ENCODE data around the gene DGCR8. TPM values are rescaled to one million over a fixed set of nuclear protein-coding genes. Genes with fewer than 3 reads are reported as not detected.

Gene DGCR8
- total RNA-seq, 1 experiment from 2014 or later = 53.1 TPM

- ChIA-PET CTCF (no interaction called here), POLR2A (no interaction called here)
- H3K4me3 Mint-ChIP-seq (ENCODE audit: unreplicated experiment) = no peak overlapping the region
- H3K9me3 ChIP-seq = no peaks in the 10 kb centered on the region
- no peaks in the 10 kb centered on the region for H3K36me3 ChIP-seq (ENCODE audit: control insufficient read depth, insufficient read depth, low read length)
- intact Hi-C loops (cut with micrococcal nuclease; ENCODE audit: unreplicated experiment) = no loop called here
- H3K4me1 Mint-ChIP-seq (ENCODE audit: low read depth, unreplicated experiment) = no peaks in the 10 kb centered on the region
- no peak overlapping the region for H3K4me3 ChIP-seq (ENCODE audit: low read depth, low read length)
- no peak for DNase-seq
- H3K9me3 Mint-ChIP-seq (ENCODE audit: unreplicated experiment) = no peaks in the 10 kb centered on the region
- H3K27me3 Mint-ChIP-seq (ENCODE audit: insufficient read depth, unreplicated experiment) = no peaks in the 10 kb centered on the region
- no peak overlapping the region for H3K27ac Mint-ChIP-seq (ENCODE audit: unreplicated experiment)
- H3K36me3 Mint-ChIP-seq (ENCODE audit: insufficient read depth, unreplicated experiment) = peaks cover 6% of the 10 kb centered on the region
- H3K4me1 ChIP-seq = no peaks in the 10 kb centered on the region
- no peaks in the 10 kb centered on the region for H3K27me3 ChIP-seq (replicated peaks; ENCODE audit: control insufficient read depth, insufficient read depth, low read length)
- no peak for TF ChIP-seq CTCF (IDR thresholded peaks at IDR 0.05; ENCODE audit: insufficient read depth in 1 of 2, low read depth in 1 of 2, low read length in 1 of 2, severe bottlenecking in 1 of 2, unreplicated experiment in 1 of 2)
- no TSS peak for BruUV-seq (replicated peaks)
Observed at GRCh38 chr22:20033045-20033706, 46.9 kb upstream of the DGCR8 start.

- CTCF ChIA-PET = no interaction called here
- Histone ChIP-seq H3K4me1 (no peaks in the 10 kb centered on the region), H3K4me3 (ENCODE audit: low read depth, low read length) (no peak overlapping the region), H3K9me3 (no peaks in the 10 kb centered on the region), H3K36me3 (ENCODE audit: control insufficient read depth, insufficient read depth, low read length) (no peaks in the 10 kb centered on the region), H3K27me3 (replicated peaks; ENCODE audit: control insufficient read depth, insufficient read depth, low read length) (no peaks in the 10 kb centered on the region)
- no peak for DNase-seq
- POLR2A ChIA-PET = no interaction called here
- Mint-ChIP-seq H3K27ac (ENCODE audit: unreplicated experiment) (no peak overlapping the region), H3K4me3 (ENCODE audit: unreplicated experiment) (no peak overlapping the region), H3K9me3 (ENCODE audit: unreplicated experiment) (no peaks in the 10 kb centered on the region), H3K27me3 (ENCODE audit: insufficient read depth, unreplicated experiment) (no peaks in the 10 kb centered on the region), H3K36me3 (ENCODE audit: insufficient read depth, unreplicated experiment) (peaks cover 6% of the 10 kb centered on the region), H3K4me1 (ENCODE audit: low read depth, unreplicated experiment) (no peaks in the 10 kb centered on the region)
- no TSS peak for BruUV-seq (replicated peaks)
- no peak for TF ChIP-seq CTCF (IDR thresholded peaks at IDR 0.05; ENCODE audit: insufficient read depth in 1 of 2, low read depth in 1 of 2, low read length in 1 of 2, severe bottlenecking in 1 of 2, unreplicated experiment in 1 of 2)
- intact Hi-C loops (cut with micrococcal nuclease; ENCODE audit: unreplicated experiment) = no loop called here
Observed at GRCh38 chr22:20034143-20034542, 45.9 kb upstream of the DGCR8 start.

- ChIA-PET CTCF (no interaction called here), POLR2A (no interaction called here)
- Mint-ChIP-seq H3K36me3 (ENCODE audit: insufficient read depth, unreplicated experiment) (no peaks in the 10 kb centered on the region), H3K4me1 (ENCODE audit: low read depth, unreplicated experiment) (no peaks in the 10 kb centered on the region), H3K27ac (ENCODE audit: unreplicated experiment) (no peak overlapping the region), H3K9me3 (ENCODE audit: unreplicated experiment) (no peaks in the 10 kb centered on the region), H3K4me3 (ENCODE audit: unreplicated experiment) (no peak overlapping the region), H3K27me3 (ENCODE audit: insufficient read depth, unreplicated experiment) (no peaks in the 10 kb centered on the region)
- no peak for TF ChIP-seq CTCF (IDR thresholded peaks at IDR 0.05; ENCODE audit: insufficient read depth in 1 of 2, low read depth in 1 of 2, low read length in 1 of 2, severe bottlenecking in 1 of 2, unreplicated experiment in 1 of 2)
- DNase-seq = no peak
- intact Hi-C loops (cut with micrococcal nuclease; ENCODE audit: unreplicated experiment) = no loop called here
- no peaks in the 10 kb centered on the region for H3K4me1 ChIP-seq
- H3K27me3 ChIP-seq (replicated peaks; ENCODE audit: control insufficient read depth, insufficient read depth, low read length) = no peaks in the 10 kb centered on the region
- H3K9me3 ChIP-seq = no peaks in the 10 kb centered on the region
- BruUV-seq (replicated peaks) = no TSS peak
- no peak overlapping the region for H3K4me3 ChIP-seq (ENCODE audit: low read depth, low read length)
- H3K36me3 ChIP-seq (ENCODE audit: control insufficient read depth, insufficient read depth, low read length) = no peaks in the 10 kb centered on the region
Observed at GRCh38 chr22:20035375-20036083, 44.5 kb upstream of the DGCR8 start.

All from Caco-2 (cell line).